HUES6 (cell line): ENCODE results near the gene TMPRSS4.

ENCODE experiments used
- H3K27ac ChIP-seq: 2 replicates; pipeline ENCODE4 v1.7.0; 2013; ENCODE audit warnings: low read depth, mild to moderate bottlenecking, low read length, inconsistent platforms
- H3K27me3 ChIP-seq: 2 replicates; pipeline ENCODE4 v1.6.1; 2013; ENCODE audit warnings: low read length; ENCODE audit not compliant: control insufficient read depth, insufficient read depth
- H3K36me3 ChIP-seq: 2 replicates; pipeline ENCODE4 v1.6.1; 2013; ENCODE audit warnings: low read length; ENCODE audit not compliant: control insufficient read depth, insufficient read depth
- H3K4me1 ChIP-seq: 2 replicates; pipeline ENCODE4 v1.6.1; 2013; ENCODE audit warnings: low read length; ENCODE audit not compliant: control insufficient read depth, insufficient read depth
- H3K4me3 ChIP-seq: 2 replicates; pipeline ENCODE4 v1.5.1; 2013; ENCODE audit warnings: low read depth, low read length
- H3K9ac ChIP-seq: one replicate; pipeline ENCODE4 v1.6.1; 2013; ENCODE audit warnings: mild to moderate bottlenecking, low read length
- H3K9me3 ChIP-seq: 2 replicates; pipeline ENCODE4 v1.6.1; 2013; ENCODE audit warnings: low read depth, low read length; ENCODE audit not compliant: control insufficient read depth, insufficient read depth

The TMPRSS4 gene

GRCh38 chr11:118128310-118128709, 51.4 kb downstream of the TMPRSS4 start:
- Histone ChIP-seq H3K27ac (no peak overlapping the region), H3K36me3 (no peaks in the 10 kb centered on the region), H3K4me1 (peaks cover 3% of the 10 kb centered on the region; the same call in 1 of the 2 replicates), H3K9me3 (no peaks in the 10 kb centered on the region), H3K9ac (no peak overlapping the region), H3K4me3 (no peak overlapping the region), H3K27me3 (no peaks in the 10 kb centered on the region)

DNA sequence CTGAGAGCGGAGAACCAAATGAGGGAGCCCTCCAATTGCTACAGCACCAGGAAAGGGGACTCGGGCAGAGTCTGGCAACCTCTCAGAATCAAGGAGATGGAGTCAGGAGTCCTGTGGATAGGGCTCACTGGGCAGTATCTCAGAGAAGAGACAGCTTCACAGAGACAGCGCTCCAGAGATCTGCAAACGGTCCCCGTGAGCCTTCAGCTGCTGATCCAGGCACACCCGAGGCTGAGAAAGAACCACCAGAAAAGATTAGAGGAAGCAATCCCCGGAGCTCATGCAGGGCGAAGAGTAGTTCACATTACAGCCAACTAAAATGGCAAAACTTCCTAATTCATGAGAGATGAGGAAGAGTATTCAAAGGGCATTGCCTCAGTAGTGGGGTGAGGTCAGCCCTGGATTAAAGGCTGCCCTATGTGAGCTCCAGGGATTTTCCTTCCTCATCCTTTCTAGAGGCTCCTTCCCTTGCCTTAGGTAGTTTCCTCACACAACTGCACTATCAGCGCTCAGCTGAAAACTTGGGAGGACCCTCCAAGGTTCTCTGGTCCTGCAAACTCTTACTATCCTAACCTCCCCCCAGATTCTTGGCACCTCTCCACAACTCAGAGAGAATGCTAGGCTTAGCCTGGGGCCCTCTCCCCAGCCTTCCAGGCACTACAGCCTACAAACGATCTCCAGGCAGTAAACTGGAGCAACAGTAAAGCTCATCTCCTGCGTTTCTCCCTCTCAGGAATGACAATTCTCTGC, 52.0 kb downstream of the TMPRSS4 start:
- H3K9ac ChIP-seq, result no peak overlapping the region
- no peak overlapping the region for H3K4me3 ChIP-seq
- H3K27me3 ChIP-seq, result no peaks in the 10 kb centered on the region; the same call in 1 of the 2 replicates
- H3K27ac ChIP-seq, result no peak overlapping the region
- H3K36me3 ChIP-seq, result no peaks in the 10 kb centered on the region
- no peaks in the 10 kb centered on the region for H3K9me3 ChIP-seq
- H3K4me1 ChIP-seq, result peaks cover 3% of the 10 kb centered on the region; the same call in 1 of the 2 replicates

DNA sequence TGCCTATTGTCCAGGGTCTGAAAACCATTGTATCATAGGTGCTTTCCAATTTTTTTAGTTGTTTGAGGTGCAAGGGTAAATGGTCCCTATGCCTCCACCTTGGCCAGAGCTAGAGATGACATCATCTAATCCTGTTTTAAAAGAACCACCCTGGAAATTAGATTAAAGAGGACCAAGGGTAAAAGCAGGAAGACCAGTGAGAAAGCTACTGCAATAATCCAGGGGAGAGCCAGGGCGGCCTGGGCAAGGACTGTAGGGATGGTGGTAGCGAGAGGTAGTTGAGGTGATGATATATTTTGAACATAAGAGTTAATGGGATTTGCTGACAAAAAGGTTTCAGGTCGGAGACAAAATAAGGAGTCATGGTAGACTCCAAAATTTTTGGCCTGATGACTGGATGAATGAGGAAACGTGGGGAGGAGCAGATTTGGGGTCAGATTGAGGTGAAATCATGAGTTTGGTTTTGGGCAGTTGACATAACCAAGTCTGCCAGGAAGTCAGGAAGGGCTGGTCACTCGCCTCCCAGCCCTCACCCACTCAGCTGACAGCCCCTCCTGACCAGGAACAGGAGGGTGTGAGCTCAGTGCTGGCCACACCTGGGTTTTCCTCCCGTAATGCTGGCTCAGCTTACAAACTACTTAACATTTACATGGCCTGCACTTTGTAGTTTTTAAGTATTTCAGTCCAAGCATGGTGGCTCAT, 52.7 kb downstream of the TMPRSS4 start:
- Histone ChIP-seq H3K4me1 (peaks cover 3% of the 10 kb centered on the region; the same call in 1 of the 2 replicates), H3K27ac (no peak overlapping the region), H3K27me3 (peaks cover 1% of the 10 kb centered on the region; the same call in 1 of the 2 replicates), H3K36me3 (no peaks in the 10 kb centered on the region), H3K4me3 (no peak overlapping the region), H3K9ac (no peak overlapping the region), H3K9me3 (no peaks in the 10 kb centered on the region)

DNA sequence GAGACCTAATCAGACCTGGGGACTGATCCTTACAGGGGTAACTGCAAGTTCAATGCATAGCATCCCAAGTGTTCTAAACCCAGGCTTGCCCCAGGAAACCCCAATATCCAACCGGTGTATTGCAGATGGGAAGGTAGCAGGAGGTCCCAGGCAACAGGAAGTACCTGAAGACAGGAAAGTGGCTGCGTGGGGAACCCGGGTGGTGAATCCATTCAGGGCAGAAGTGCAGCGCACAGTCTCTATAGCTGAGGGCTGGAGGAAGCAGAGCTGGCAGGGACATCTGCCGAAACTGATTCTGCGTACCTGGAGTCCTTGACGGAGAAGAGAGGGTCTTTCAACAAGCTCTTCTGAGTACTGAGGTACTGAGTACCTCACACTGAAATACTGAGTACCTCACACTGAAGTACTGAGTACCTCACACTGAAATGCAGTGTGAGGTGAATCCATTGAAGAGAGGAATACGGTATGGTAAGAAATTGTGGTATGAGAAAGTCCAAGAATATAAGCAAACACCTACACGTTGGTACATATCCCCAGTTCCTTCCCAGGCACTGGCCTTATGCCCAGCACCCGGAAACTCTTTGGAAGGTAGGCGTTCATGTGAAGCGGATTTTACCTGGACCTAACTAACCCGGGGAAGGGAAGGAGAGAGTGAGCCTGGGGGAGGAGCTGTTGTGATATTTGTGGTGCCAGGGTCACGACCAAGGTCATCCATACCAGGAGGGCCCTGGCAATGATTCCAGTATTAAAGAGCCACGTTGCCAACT, 55.7 kb downstream of the TMPRSS4 start:
- H3K27me3 ChIP-seq, result peaks cover 5% of the 10 kb centered on the region; the same call in 1 of the 2 replicates
- no peak overlapping the region for H3K4me3 ChIP-seq
- no peak overlapping the region for H3K9ac ChIP-seq
- H3K27ac ChIP-seq, result no peak overlapping the region
- H3K9me3 ChIP-seq, result no peaks in the 10 kb centered on the region
- H3K36me3 ChIP-seq, result no peaks in the 10 kb centered on the region
- H3K4me1 ChIP-seq, result peaks cover 3% of the 10 kb centered on the region; the same call in 1 of the 2 replicates

DNA sequence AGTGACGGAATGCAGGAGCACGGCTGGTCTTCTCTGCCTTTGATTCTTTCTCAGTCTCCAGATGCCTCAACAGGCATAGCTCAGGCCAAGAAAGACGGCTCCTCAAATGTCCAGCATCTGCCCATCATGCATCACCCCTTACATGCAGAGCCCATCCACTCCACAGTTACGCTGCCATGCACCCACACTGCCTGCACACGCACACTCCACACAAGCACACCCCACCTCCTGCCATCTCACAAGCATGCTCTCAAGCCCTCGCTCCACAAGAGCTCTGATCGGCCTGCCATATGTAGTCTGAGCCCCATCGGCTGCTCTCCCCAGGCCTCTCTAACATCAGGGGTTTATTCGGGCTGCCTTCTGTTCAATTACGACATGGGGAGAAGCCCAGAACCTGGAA, 56.9 kb downstream of the TMPRSS4 start:
- H3K27me3 ChIP-seq, result peaks cover 12% of the 10 kb centered on the region; the same call in 1 of the 2 replicates
- H3K36me3 ChIP-seq, result no peaks in the 10 kb centered on the region

DNA sequence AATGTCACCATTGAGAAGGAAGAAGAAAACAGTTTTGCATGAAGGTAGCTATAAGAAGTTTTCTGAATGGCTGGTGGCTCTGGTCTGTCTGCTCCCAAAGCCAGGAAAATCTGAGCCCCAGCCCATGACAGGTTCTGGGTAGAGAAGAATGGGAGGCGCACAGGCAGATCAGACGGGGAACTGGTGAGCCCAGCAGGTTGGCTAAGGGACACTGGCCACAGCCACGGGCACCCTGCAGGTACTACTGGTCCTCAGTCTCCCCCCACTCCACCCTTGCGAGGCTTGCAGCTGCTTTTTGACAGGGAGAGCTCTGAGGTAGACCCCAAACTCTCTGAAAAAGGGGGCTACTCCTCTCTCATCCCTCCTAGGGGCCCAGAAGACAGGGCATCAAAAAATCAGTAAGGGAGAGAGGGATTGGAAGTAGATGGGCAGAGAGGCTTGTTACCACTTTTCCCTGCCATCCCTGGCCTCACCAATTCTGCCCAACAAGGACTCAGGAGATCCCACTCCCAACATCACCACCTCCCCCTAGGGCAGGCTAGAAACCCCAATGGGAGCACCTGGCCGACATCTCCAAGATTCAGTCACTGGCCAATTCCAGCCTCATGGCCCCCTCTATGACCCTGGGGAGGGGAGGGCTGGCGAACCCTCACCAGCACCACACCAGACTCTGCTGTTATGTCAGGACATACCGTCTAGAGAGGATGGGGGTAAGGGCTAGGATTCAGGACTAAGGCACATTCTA, 58.3 kb downstream of the TMPRSS4 start:
- H3K36me3 ChIP-seq, result no peaks in the 10 kb centered on the region
- no peak overlapping the region for H3K9ac ChIP-seq
- peaks cover 5% of the 10 kb centered on the region; the same call in 1 of the 2 replicates for H3K4me1 ChIP-seq
- no peak overlapping the region for H3K27ac ChIP-seq
- peaks cover 12% of the 10 kb centered on the region; the same call in 1 of the 2 replicates for H3K27me3 ChIP-seq
- no peak overlapping the region for H3K4me3 ChIP-seq
- no peaks in the 10 kb centered on the region for H3K9me3 ChIP-seq

More for the DNA sequence above, 56.9 kb downstream of the TMPRSS4 start:
- no peak overlapping the region for H3K9ac ChIP-seq
- no peak overlapping the region for H3K27ac ChIP-seq
- H3K4me1 ChIP-seq, result peaks cover 5% of the 10 kb centered on the region; the same call in 1 of the 2 replicates
- H3K9me3 ChIP-seq, result no peaks in the 10 kb centered on the region
- no peak overlapping the region for H3K4me3 ChIP-seq

DNA sequence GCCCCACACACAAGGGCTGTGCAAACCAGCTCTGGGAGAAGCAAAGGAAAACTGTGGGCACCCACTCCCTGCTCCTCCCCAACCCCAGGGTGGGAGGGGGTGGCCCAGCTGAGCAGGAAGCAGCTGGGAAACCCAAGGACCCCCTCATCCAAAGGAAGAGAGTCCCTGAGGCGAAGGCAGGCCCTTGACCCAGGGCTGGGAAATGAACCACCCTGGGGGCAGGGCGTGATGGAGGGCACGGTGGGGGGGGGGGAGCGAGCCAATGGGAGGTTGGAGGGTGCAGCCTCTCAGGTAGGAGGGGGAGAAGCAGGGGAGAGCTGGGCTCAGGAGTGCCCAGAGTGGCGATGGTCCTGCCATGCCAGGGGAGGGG, 58.9 kb downstream of the TMPRSS4 start:
- H3K9ac ChIP-seq, result no peak overlapping the region
- no peaks in the 10 kb centered on the region for H3K36me3 ChIP-seq
- H3K27ac ChIP-seq, result no peak overlapping the region
- peaks cover 5% of the 10 kb centered on the region; the same call in 1 of the 2 replicates for H3K4me1 ChIP-seq
- H3K4me3 ChIP-seq, result no peak overlapping the region
- H3K27me3 ChIP-seq, result peaks cover 13% of the 10 kb centered on the region; the same call in 1 of the 2 replicates
- no peaks in the 10 kb centered on the region for H3K9me3 ChIP-seq

- peaks cover 5% of the 10 kb centered on the region; the same call in 1 of the 2 replicates for H3K4me1 ChIP-seq
- H3K36me3 ChIP-seq, result no peaks in the 10 kb centered on the region
- H3K27ac ChIP-seq, result no peak overlapping the region
- H3K9me3 ChIP-seq, result no peaks in the 10 kb centered on the region
- H3K4me3 ChIP-seq, result no peak overlapping the region
- no peak overlapping the region for H3K9ac ChIP-seq
- peaks cover 16% of the 10 kb centered on the region; the same call in 1 of the 2 replicates for H3K27me3 ChIP-seq
Observed at GRCh38 chr11:118136341-118136740, 59.5 kb downstream of the TMPRSS4 start.

DNA sequence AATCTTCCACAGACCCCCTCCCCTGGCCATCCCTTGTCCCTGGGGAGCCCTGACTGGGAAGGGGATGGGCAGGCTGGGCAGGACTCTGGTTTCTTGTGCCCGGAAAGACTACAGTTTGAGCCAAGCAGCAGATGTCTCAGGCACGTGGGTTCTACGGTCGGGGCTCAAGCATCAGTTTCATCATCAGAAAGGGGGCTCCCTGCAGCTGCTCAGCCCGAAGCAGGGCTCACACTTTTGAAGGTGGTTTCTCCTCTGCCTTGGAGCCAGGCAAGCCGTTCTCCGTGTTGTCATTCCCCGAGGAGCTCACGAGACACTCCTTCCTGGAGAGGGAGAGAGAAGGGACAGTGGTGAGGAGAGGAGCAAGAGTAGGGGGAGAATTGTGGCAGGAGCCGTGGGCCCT, 59.9 kb downstream of the TMPRSS4 start:
- no peak overlapping the region for H3K27ac ChIP-seq
- H3K36me3 ChIP-seq, result no peaks in the 10 kb centered on the region
- no peak overlapping the region for H3K9ac ChIP-seq
- peaks cover 5% of the 10 kb centered on the region; the same call in 1 of the 2 replicates for H3K4me1 ChIP-seq
- H3K4me3 ChIP-seq, result no peak overlapping the region
- H3K27me3 ChIP-seq, result peaks cover 17% of the 10 kb centered on the region; the same call in 1 of the 2 replicates
- H3K9me3 ChIP-seq, result no peaks in the 10 kb centered on the region

- no peak overlapping the region for H3K4me3 ChIP-seq
- peaks cover 38% of the 10 kb centered on the region for H3K27me3 ChIP-seq
- peaks cover 5% of the 10 kb centered on the region; the same call in 1 of the 2 replicates for H3K4me1 ChIP-seq
- H3K9ac ChIP-seq, result no peak overlapping the region
- no peak overlapping the region for H3K27ac ChIP-seq
- no peaks in the 10 kb centered on the region for H3K9me3 ChIP-seq
- no peaks in the 10 kb centered on the region for H3K36me3 ChIP-seq
Observed at GRCh38 chr11:118138839-118139420, 62.1 kb downstream of the TMPRSS4 start.
